Tibial artery (tissue), 4 donors: ENCODE data around the gene NHSL2.

ENCODE experiments used
- DNase-seq, 2 donors: peaks; one replicate each; pipeline ENCODE4 v3.0.0-alpha.2; 2019
- H3K27ac ChIP-seq, 2 donors: fragments of 200-600 bp; sonication (generic) in 1 of 2; 1 replicate in 1 of 2; 2 replicates in 1 of 2; pipeline ENCODE4 v1.5.1; 2018 to 2019; ENCODE audit warnings: mild to moderate bottlenecking in 1 of 2
- H3K27me3 ChIP-seq, 2 donors: fragments of 200-600 bp; sonication (generic) in 1 of 2; one replicate each; pipeline versions ENCODE4 v1.5.1 to v1.6.0; 2016 to 2019
- H3K36me3 ChIP-seq, 3 donors: fragments of 200-600 bp; sonication (generic) in 2 of 3; one replicate each; pipeline ENCODE4 v1.5.1; 2016 to 2019; ENCODE audit warnings: mild to moderate bottlenecking in 2 of 3
- H3K4me1 ChIP-seq, 4 donors: fragments of 200-600 bp; sonication (generic) in 2 of 4; 1 replicate in 3 of 4; 2 replicates in 1 of 4; pipeline ENCODE4 v1.5.1; 2016 to 2019
- H3K4me3 ChIP-seq, 2 donors: fragments of 200-600 bp; sonication (generic) in 1 of 2; 1 replicate in 1 of 2; 2 replicates in 1 of 2; pipeline ENCODE4 v1.5.1; 2018 to 2019; ENCODE audit warnings: mild to moderate bottlenecking in 2 of 2
- H3K9me3 ChIP-seq, 3 donors: fragments of 200-600 bp; sonication (generic) in 1 of 3; one replicate each; pipeline ENCODE4 v1.5.1; 2016 to 2019
- CTCF ChIP-seq, 2 experiments: fragments of 200-600 bp in 1 of 2; fragments of 450-650 bp in 1 of 2; IDR thresholded peaks; one replicate each; pipeline ENCODE4 v1.5.1; 2017 to 2019; ENCODE audit warnings: antibody characterized with exemption in 2 of 2, mild to moderate bottlenecking in 1 of 2, moderate library complexity in 1 of 2
- intact Hi-C: fragments of 100-400 bp; cut with DNase I; formaldehyde crosslinking; loops from one replicate; pipeline ENCODE4 v1.15.0; 2023; ENCODE audit warnings: low total_unique reads

NHSL2 gene

GRCh38 chrX:72130156-72130761, 219.6 kb downstream of the NHSL2 start:
- peaks cover 0 to 46% (median 13%) of the 10 kb centered on the region in 4 donors for H3K4me1 ChIP-seq
- no peaks in the 10 kb centered on the region for H3K27me3 ChIP-seq
- H3K27ac ChIP-seq, result peak overlapping the region; percentile 80 to 85
- no peak for TF ChIP-seq CTCF (IDR thresholded peaks at IDR 0.05)
- DNase-seq, result no peak
- peak overlapping the region; percentile 60 to 67 for H3K4me3 ChIP-seq
- H3K36me3 ChIP-seq, result peaks cover 0 to 9% (median 0%) of the 10 kb centered on the region in 3 donors
- intact Hi-C loops, result loop anchor here (5.0 kb wide), 1 partner anchor 128 kb away; no protein-coding TSS in a partner anchor
- H3K9me3 ChIP-seq, result peaks cover 0 to 5% (median 0%) of the 10 kb centered on the region in 3 donors

GRCh38 chrX:72130762-72131250, 220.2 kb downstream of the NHSL2 start:
- peaks cover 0 to 41% (median 8%) of the 10 kb centered on the region in 4 donors for H3K4me1 ChIP-seq
- intact Hi-C loops, result loop anchor here (5.0 kb wide), 1 partner anchor 129 kb away; no protein-coding TSS in a partner anchor
- DNase-seq, result no peak
- peak overlapping the region; percentile 80 to 85 for H3K27ac ChIP-seq
- H3K9me3 ChIP-seq, result peaks cover 0 to 5% (median 0%) of the 10 kb centered on the region in 3 donors
- H3K36me3 ChIP-seq, result peaks cover 0 to 9% (median 0%) of the 10 kb centered on the region in 3 donors
- no peak for TF ChIP-seq CTCF (IDR thresholded peaks at IDR 0.05)
- H3K4me3 ChIP-seq, result peak overlapping the region; percentile 60 to 67
- no peaks in the 10 kb centered on the region for H3K27me3 ChIP-seq

GRCh38 chrX:72131317-72132294, 221.0 kb downstream of the NHSL2 start, which contains the start of gene RTL5:
TSS of gene RTL5 (minus strand) at chrX:72131915.
- H3K27ac ChIP-seq, result peak within 1 kb of the TSS; percentile 80 to 85
- H3K36me3 ChIP-seq, result peaks cover 0 to 9% (median 0%) of the 10 kb centered on the region in 3 donors
- peaks cover 0 to 34% (median 3%) of the 10 kb centered on the region in 4 donors for H3K4me1 ChIP-seq
- H3K9me3 ChIP-seq, result peaks cover 0 to 5% (median 0%) of the 10 kb centered on the region in 3 donors
- DNase-seq, result peak; percentile 91 to 96
- intact Hi-C loops, result loop anchor here (5.0 kb wide), 1 partner anchor 129 kb away; no protein-coding TSS in a partner anchor
- no peak for TF ChIP-seq CTCF (IDR thresholded peaks at IDR 0.05)
- H3K27me3 ChIP-seq, result no peaks in the 10 kb centered on the region
- H3K4me3 ChIP-seq, result peak within 1 kb of the TSS; percentile 60 to 67

- H3K4me3 ChIP-seq, result peak overlapping the region; percentile 60 to 67
- no peak for DNase-seq
- peak overlapping the region; percentile 80 to 85 for H3K27ac ChIP-seq
- no peak for TF ChIP-seq CTCF (IDR thresholded peaks at IDR 0.05)
- H3K9me3 ChIP-seq, result peaks cover 0 to 5% (median 0%) of the 10 kb centered on the region in 3 donors
- intact Hi-C loops, result loop anchor here (5.0 kb wide), 1 partner anchor 130 kb away; no protein-coding TSS in a partner anchor
- H3K36me3 ChIP-seq, result peaks cover 0 to 9% (median 0%) of the 10 kb centered on the region in 3 donors
- H3K4me1 ChIP-seq, result peaks cover 0 to 26% (median 3%) of the 10 kb centered on the region in 4 donors
- no peaks in the 10 kb centered on the region for H3K27me3 ChIP-seq
These were observed 221.8 kb downstream of the NHSL2 start for GRCh38 chrX:72132456-72132855.

GRCh38 chrX:72133851-72134546, 223.4 kb downstream of the NHSL2 start:
- Histone ChIP-seq H3K4me3 (no peak overlapping the region), H3K27me3 (no peaks in the 10 kb centered on the region), H3K27ac (no peak overlapping the region), H3K9me3 (peaks cover 0 to 5% (median 0%) of the 10 kb centered on the region in 3 donors), H3K36me3 (peaks cover 0 to 19% (median 2%) of the 10 kb centered on the region in 3 donors), H3K4me1 (peaks cover 0 to 13% (median 3%) of the 10 kb centered on the region in 4 donors)
- TF ChIP-seq CTCF (IDR thresholded peaks at IDR 0.05), result no peak
- intact Hi-C loops, result loop anchor here (5.0 kb wide), 1 partner anchor 132 kb away; no protein-coding TSS in a partner anchor
- DNase-seq, result no peak
